Lower leg skin (tissue), 4 donors: Measurements from ENCODE around the gene PTPN4. TPM values are rescaled to one million over a fixed set of nuclear protein-coding genes. Genes with fewer than 3 reads are reported as not detected.
A peak's percentile ranks its signal among the peaks of the same experiment; 100 is the strongest.

Source experiments
- DNase-seq, 2 donors: peaks; one replicate each; pipeline ENCODE4 v3.0.0-alpha.2; 2019; ENCODE audit warnings: low spot score in 2 of 2
- H3K4me3 ChIP-seq: fragments of 200-600 bp; sonication (generic); 2 replicates; pipeline ENCODE4 v1.5.1; 2017; ENCODE audit warnings: mild to moderate bottlenecking, low read depth; ENCODE audit not compliant: poor library complexity, severe bottlenecking
- CTCF ChIP-seq, 3 donors: fragments of 450-650 bp; IDR thresholded peaks; one replicate each; pipeline ENCODE4 v1.5.1; 2016; ENCODE audit warnings: antibody characterized with exemption in 3 of 3, mild to moderate bottlenecking in 3 of 3, moderate library complexity in 2 of 3
- POLR2A ChIP-seq, 2 donors: fragments of 450-650 bp; IDR thresholded peaks; one replicate each; pipeline ENCODE4 v1.6.1; 2016 to 2017; ENCODE audit warnings: antibody characterized with exemption in 2 of 2, mild to moderate bottlenecking in 1 of 2, moderate library complexity in 1 of 2
- WGBS, 2 donors: methylation state at CpG; one replicate each; pipeline ENCODE4 v1.1.5; 2018; 5-methylcytosine and 5-hydroxymethylcytosine counted together
- intact Hi-C: fragments of 100-400 bp; cut with DNase I; formaldehyde crosslinking; loops from one replicate; pipeline ENCODE4 v1.15.0; 2023; ENCODE audit warnings: low total_unique reads
- total RNA-seq, 4 donors: library from RNA; depleted of rRNA; stranded (reverse); fragments of >200 nt; gene quantifications; one replicate each; pipeline ENCODE4 v1.1.0, GENCODE V29; 2016

Gene PTPN4
- total RNA-seq, 4 donors from 2014 or later: 13.0 to 49.5 (median 20.4) TPM

- DNase-seq: no peak
- TF ChIP-seq POLR2A (IDR thresholded peaks at IDR 0.05): no peak
- TF ChIP-seq CTCF (IDR thresholded peaks at IDR 0.05): no peak
- intact Hi-C loops: no loop called here
- no peak overlapping the region for H3K4me3 ChIP-seq
- 79 to 91% methylated on average over 5 of the region's 5 CpGs for WGBS, 2 donors
Observed at GRCh38 chr2:119721462-119721861, 38.3 kb upstream of the PTPN4 start.

- H3K4me3 ChIP-seq: no peak overlapping the region
- intact Hi-C loops: no loop called here
- DNase-seq: no peak
- 95 to 97% methylated on average over 4 of the region's 4 CpGs for WGBS, 2 donors
- no peak for TF ChIP-seq POLR2A (IDR thresholded peaks at IDR 0.05)
- no peak for TF ChIP-seq CTCF (IDR thresholded peaks at IDR 0.05)
Observed at GRCh38 chr2:119721904-119722303, 37.8 kb upstream of the PTPN4 start.

- no peak for DNase-seq
- intact Hi-C loops: no loop called here
- TF ChIP-seq CTCF (IDR thresholded peaks at IDR 0.05) (no peak), POLR2A (IDR thresholded peaks at IDR 0.05) (no peak)
- 46 to 52% methylated on average over 8 of the region's 8 CpGs for WGBS, 2 donors
- no peak overlapping the region for H3K4me3 ChIP-seq
Observed at GRCh38 chr2:119723186-119723585, 36.5 kb upstream of the PTPN4 start.

GRCh38 chr2:119723784-119724467, 35.8 kb upstream of the PTPN4 start:
- WGBS, 2 donors: 66 to 79% methylated on average over 10 of the region's 10 CpGs
- DNase-seq: peak in 1 of 2 donors; percentile 26
- H3K4me3 ChIP-seq: no peak overlapping the region
- TF ChIP-seq CTCF (IDR thresholded peaks at IDR 0.05): no peak
- no peak for TF ChIP-seq POLR2A (IDR thresholded peaks at IDR 0.05)
- intact Hi-C loops: no loop called here

- TF ChIP-seq CTCF (IDR thresholded peaks at IDR 0.05) (no peak), POLR2A (IDR thresholded peaks at IDR 0.05) (no peak)
- no peak overlapping the region for H3K4me3 ChIP-seq
- intact Hi-C loops: no loop called here
- 91 to 95% methylated on average over 9 to 10 of the region's 10 CpGs for WGBS, 2 donors
- peak in 1 of 2 donors; percentile 74 for DNase-seq
Observed at GRCh38 chr2:119724656-119725485, 34.9 kb upstream of the PTPN4 start.
